HG02981 (cell line): Measurements from ENCODE around the gene GP1BA.

Experiments used
- ATAC-seq: cut with Tn5 transposase; IDR thresholded peaks from one replicate; pipeline ENCODE4 v1.9.1; 2021; ENCODE audit warnings: mild to moderate bottlenecking, moderate library complexity; ENCODE audit not compliant: unreplicated experiment

GP1BA gene

DNA sequence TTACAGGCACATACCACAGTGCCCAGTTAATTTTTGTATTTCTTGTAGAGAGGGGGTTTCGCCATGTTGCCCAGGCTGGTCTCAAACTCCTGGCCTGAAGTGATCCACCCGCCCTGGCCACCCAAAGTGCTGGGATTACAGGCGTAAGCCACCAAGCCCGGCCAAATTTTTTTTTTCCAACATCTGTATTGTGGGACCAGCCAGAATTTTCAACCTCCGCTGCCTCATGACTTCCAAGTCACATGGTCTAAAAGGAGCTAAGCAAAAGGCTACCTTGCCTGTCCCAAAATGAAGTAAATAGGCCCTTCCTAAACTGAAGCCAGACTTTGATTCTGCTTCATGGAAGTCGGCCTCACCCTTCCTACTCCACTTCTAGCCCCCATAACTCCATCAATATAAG, 39.7 kb downstream of the GP1BA start:
- ATAC-seq, result no peak

DNA sequence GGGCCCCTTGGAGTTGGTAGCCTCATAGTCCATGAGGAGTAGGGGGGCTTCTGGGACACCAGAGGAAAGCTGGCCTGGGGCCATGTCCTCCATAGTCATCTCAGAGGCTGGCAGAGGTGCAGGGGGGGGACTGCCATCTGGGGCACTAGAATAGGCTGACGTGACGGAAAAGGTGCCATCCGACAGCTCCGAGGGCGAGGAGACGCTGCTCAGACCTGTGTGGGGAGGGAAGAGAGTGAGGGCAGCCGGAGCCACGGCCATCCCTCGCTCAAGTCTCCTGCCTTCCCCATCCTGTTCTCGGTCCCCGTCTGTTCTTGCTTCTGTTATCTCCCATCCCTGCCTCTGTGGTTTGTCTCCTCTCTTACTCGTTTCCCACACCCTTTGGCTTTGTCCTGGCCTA, 40.2 kb downstream of the GP1BA start:
- no peak for ATAC-seq

DNA sequence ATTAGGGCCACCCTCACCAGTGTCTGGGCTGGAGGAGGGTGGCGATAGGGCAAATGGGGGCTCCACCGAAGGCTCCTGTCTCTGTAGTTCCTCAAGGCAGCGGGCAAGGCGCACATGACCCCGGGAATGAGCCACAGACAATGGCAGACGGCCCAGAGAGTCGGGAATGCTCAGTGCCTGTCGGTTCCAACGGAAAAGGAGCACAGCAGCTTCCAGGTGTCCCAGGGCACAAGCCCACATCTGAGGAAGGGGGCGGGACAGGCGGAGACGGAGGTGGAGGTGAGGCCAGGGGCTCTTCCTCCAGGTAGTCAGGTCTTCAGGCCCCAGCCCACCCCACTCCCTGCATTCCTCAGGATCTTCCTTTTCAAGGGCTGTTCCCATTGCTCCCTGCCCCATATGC, 40.7 kb downstream of the GP1BA start:
- no peak for ATAC-seq

DNA sequence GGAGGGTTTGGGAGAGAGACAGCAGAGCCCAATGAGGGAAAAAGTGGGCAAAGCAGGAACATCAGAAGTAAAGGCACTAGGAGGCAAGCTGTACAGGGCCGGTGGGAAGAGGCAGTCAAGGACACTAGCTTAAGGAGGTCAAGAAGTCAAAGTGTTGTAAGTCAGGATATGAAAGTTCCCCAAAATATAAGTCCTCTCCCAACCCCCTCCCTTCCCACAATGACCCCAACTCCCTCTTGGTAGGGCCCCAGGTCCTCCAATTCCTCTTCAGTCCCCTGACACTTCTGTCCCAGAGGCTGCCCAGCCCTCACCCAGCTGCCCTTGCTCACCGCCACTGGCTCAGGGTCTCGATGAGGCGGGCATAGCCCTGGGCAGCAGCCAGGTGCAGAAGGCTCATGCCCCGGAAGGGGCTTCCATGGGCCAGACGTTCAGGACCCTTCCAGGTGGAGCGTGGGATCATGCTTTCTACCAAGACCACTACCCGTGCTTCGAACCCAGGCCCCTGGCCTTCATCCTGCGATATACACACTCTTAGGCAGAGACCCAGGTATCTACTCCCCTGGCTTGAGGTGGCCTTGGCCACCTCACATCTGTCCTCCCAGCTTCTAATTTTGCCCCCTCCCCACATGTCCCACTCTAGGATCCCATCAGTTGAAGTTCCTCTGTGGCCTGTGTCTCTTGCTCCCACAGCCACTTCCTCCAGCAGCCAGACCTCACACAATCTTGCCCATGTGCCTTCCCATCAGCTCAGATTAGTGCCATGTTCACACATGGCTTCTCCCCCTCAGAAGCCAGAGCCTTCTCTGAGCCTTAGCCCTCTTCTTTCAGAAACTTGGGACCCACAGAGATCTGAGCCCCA, 41.4 kb downstream of the GP1BA start:
- no peak for ATAC-seq

DNA sequence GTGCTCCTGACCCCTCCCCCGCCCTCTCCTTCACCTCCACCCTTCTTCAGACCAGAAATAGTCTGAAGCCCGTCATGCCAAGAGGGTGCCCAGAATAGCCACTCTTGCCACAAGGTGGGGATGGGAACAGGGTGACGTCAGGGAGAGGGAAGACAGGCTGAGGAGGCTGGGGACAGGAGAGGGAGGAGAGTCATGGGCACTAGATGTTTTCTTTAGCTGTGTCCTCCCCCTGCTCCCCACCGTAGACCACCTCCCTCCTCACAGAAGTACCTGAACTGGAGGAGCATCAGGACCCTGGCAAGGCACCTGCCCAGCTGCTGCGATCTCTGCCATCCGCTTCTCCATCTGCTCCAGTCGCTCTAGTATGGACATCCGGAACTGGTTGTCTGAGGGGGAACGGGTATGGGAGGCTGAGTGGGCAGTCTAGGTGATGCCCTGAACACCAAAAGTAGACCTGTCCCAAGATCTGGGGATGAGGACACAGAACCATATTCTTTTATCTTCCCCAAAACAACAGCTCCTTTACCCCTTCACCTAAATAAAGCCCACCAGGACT, 42.1 kb downstream of the GP1BA start:
- no peak for ATAC-seq

DNA sequence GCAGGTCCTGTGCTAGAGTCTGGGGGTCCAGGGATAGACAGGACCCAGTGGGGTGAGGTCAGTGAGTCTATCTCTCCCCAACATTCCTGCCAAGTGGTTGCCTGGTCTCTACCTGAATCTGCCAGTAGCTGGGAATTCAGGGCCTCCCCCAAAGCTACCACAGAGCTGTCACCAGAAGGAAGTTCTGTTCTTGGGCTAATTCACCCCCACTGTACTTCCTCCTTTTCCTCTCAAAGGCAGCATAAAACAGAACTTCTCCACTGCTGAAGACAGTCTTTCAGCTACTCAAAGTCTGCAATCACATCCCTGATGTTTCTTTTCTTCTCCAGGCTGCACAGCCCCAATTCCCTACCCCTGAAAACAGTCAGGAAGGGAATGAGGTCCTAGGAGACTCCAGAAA, 46.6 kb downstream of the GP1BA start:
- ATAC-seq, result no peak

DNA sequence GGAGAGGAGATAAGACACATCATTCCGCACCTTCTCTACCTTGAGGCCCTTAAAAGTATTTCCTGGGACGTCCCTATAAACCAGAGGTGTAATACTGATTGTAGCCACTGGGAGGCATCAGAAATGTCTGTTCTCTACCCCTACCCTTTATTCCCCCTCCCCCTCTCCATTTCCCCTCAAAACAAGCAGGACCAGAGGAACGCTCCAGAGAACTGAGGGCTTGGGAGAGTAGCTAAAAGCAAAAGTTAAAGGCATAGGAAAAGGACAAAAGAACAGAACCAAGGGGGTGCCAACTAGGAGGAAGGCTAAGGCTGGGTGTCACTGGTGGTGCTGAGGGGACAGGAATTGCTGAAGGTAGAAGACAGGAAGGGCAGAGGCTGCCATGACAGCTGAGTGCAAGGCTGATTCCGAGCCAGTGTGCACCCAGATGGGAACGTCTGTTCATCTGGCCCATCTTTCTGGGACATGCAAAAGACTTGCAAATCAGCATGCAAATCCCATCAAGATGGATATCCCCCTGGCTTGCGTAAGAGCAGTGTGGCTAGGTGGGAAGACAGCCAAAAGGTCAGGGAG, 48.7 kb downstream of the GP1BA start:
- no peak for ATAC-seq

DNA sequence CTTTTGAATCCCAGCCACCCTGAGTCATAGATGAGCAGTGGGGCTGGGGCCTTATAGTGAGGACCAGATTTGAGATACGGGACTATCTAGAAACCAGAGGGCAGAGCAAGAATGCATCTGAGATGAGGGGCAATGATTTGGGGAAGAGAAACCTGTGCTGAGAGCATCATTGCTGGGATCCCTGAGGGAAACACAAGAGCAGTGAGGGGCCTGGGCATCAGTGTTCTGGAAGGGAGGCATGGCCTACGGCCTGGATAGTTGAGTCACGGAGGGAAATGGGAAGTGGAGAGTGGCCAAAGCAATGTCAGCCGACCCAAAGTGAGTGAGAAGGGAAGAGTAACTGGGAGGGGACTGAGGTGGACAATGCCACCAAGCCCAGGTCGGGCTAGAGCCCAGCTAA, 50.2 kb downstream of the GP1BA start:
- ATAC-seq, result no peak
